ENCODE results near the gene C2orf49.

GRCh38 chr2:105330681-105331375 is 6.5 kb upstream of the C2orf49 start:
- TF ChIP-seq CTCF (conservative IDR thresholded peaks at IDR 0.05; ENCODE audit: low read depth, low read length) (no peak), EZH2 (IDR thresholded peaks at IDR 0.05; ENCODE audit: borderline replicate concordance, low read depth, low read length, poor library complexity, severe bottlenecking) (no peak)
